IPS DF 4.7 (cell line): ENCODE results near the gene TXNDC11.

ENCODE experiments used
- DNase-seq: peaks from one replicate; pipeline ENCODE4 v3.0.0-alpha.2; 2013; ENCODE audit warnings: low spot score; ENCODE audit errors: extremely low read depth

The TXNDC11 gene

GRCh38 chr16:11755022-11755760 lies 12.5 kb upstream of the TXNDC11 start:
- no peak for DNase-seq

DNA sequence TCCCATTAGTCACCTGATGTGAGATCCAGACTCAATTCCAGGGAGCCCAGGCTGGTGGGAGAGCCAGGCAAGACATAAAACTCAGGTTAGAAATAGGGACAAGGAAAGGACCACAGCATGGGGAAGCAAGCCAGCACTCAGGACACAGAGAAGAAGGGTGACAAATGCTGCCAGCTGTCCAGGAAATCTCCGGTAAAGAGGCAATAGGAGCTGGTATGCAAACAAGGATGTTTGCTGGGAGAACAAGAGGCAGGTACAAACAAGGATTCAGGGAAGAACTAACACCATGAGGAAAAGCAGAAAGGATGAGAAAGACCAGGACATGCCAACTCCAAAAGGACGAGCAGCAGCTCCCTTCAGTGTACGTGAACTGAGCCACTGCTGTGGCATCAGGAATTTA lies 10.2 kb upstream of the TXNDC11 start:
- DNase-seq, result no peak

GRCh38 chr16:11750056-11750455 lies 7.4 kb upstream of the TXNDC11 start:
- DNase-seq, result no peak

GRCh38 chr16:11748404-11749254 lies 6.0 kb upstream of the TXNDC11 start:
- no peak for DNase-seq

DNA sequence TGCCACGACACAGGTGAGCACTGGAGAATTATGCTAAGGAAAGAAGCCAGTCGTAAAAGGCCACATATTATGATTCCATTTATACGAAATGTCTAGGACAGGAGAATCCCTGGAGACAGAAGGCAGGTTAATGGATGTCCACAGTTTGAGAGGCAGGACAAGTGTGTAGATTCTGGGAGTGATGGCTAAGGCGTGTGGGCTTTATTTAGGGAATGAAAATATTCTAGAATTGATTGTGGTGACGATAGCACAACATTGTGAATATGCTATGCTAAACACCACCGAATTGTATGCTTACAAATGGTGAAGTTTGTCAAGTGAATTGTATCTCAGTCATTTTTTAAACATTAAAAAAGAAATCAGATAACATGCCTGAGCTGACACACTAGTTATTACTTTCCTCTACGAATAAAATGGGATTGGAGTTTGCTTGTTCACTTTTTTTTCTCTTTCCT lies 5.3 kb upstream of the TXNDC11 start:
- no peak for DNase-seq

- no peak for DNase-seq
Observed at GRCh38 chr16:11744075-11744470, 1.4 kb upstream of the TXNDC11 start.

DNA sequence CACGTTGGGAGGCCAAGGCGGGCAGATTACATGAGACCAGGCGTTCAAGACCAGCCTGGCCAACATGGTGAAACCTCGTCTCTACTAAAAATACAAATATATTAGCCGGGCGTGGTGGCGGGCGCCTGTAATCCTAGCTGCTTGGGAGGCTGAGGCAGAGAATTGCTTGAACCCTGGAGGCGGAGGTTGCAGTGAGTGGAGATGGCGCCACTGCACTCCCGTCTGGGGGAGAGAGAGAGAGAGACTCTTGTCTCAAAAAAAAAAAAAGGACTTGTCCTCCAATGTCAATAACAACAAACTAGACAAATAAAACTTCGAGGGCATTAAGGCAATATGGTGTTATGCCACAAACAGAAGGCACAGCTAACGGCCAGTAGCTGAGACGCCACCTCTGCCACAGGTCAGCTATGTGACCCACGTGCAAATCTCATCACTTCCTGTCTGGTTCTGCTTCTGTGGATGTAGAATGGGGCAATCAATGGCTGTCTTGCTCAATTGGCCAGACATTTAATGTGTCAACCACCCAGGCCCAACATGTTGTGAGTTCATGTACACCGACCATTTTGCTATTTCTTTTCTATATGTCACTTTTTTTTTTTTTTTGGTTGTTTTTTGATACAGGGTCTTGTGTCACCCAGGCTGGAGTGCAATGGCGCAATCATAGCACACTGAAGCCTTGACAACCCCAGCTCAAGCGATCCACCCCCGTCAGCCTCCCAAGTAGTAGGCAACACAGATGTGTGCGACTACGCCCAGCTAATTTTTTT lies 834 bp upstream of the TXNDC11 start:
- no peak for DNase-seq

GRCh38 chr16:11742093-11742535 lies 543 bp downstream of the TXNDC11 start:
- no peak for DNase-seq

DNA sequence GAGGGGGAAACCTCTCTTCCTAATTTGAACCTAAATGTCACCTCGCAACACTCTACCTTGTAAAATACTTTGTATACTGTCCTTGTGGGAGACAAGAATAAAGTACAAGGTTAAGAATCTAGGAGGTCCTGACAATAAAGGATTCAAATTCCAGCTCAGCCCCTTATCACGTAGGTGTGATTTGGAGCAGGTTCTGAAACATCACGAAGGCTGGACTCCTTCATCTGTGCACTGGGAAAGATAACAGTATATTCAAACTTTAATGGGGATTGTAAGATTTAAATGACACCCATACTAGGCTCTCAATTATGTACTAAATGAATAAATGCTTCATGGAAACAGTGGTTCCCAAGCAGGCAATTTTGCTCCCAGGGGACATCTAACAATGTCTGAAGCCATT lies 2.1 kb downstream of the TXNDC11 start:
- DNase-seq, result no peak

- no peak for DNase-seq
Observed at GRCh38 chr16:11738742-11739544, 3.7 kb downstream of the TXNDC11 start.

GRCh38 chr16:11737713-11738112 lies 4.9 kb downstream of the TXNDC11 start:
- DNase-seq, result no peak

DNA sequence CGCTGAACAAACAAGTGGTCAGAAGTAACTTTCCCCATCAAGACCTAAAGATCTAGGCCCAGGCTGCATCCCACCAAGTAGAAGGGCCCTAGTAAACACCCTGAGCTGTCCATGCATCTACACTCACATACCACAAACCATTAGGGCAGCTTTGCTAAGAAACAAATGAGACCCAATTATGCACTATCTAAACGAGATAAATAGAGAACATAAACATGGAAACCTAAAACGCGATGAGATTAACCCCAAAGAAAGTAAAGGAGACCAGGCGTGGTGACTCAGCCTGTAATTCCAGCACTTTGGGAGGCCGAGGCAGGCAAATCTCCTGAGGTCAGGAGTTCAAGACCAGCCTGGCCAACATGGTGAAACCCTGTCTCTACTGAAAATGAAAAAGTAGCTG lies 5.8 kb downstream of the TXNDC11 start:
- DNase-seq, result no peak

- DNase-seq, result no peak
Observed at GRCh38 chr16:11735787-11736186, 6.9 kb downstream of the TXNDC11 start.

DNA sequence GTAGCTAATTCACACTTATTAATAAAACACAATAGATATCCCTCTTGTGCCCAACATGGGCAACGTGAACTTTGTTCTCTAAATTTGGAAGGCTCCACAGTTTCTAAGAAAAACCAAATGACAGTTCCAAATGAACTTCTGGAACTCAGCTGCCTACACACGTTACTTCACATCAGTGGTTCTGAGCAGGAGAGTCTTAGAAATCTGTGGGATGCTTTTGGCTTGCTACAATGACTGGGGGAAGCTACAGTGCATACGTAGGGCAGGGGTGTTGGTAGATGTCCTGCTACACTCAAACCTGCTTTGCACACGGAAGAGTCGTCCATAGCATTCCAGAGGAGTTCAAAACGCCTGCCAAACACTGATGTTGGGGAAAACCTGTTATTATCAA lies 8.0 kb downstream of the TXNDC11 start:
- DNase-seq, result no peak

DNA sequence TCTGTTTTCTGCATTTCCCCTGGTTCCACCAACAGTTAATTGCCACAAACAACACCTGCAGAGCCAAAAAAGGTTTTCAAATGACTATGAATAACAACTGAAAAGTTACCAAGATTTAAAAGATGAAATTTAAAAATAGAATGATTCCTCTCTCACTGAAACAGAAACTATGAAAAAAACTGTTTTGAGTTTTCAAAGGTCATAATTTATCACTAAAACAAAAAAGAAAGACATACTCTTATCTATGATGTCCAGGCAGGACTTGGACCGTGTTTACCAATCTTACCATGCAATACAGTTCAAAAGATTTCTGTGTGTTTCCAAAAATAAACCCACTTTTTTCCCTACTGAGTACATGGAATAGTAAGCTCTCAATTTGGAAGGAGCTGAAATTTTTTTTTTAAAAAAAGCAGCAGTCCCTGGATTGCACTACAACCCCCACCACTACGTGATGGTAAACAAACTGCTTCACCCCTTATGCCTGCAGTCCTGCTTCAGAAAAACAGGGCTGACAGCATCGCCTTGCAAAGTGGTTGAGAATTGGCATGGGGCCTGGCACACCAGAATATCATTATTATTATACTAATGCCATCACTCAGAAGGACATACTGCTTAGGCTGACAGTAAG lies 8.5 kb downstream of the TXNDC11 start:
- DNase-seq, result no peak

DNA sequence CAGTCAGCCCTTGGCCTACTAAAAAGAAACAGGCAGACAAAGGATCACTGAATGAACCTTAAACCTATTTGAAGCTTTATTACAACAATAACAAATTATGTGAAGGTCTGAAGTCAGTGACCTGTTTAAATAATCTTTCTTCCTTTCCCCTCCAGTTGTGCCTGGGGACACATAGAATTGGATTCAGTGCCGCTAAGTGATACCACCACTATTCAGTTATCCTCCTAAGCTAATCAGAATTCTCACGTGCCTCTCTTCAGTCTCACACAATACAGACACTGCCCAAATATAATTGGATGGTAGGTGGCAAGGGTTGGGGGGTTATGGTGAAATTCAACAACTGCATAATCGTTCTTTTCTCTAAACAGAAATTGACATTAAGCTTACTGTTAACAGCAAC lies 11.4 kb downstream of the TXNDC11 start:
- DNase-seq, result no peak

- DNase-seq, result no peak
Observed at GRCh38 chr16:11729787-11730186, 12.9 kb downstream of the TXNDC11 start.

GRCh38 chr16:11727796-11728543 lies 14.7 kb downstream of the TXNDC11 start:
- DNase-seq, result no peak

GRCh38 chr16:11726008-11726407 lies 16.6 kb downstream of the TXNDC11 start:
- DNase-seq, result no peak

DNA sequence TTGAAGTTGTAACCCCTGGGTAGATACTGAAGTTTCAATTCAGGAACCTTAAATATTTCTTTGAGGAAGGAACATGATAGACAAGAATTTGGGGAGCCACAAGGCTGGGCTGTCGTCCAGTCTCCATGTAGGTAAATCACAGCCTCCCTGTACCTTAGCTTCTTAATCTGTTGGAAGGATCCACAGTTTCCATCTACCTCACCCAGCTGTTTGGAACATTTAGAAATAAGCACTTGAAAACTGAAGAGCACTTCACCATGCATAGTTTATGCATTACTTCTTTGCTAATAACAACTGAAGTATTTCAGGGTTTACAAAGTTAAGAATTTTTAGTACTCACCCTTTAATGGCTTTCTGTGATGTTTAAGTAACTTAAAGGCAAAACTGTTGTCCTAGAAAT lies 17.2 kb downstream of the TXNDC11 start:
- no peak for DNase-seq
